Measurements from ENCODE around the gene SCAF1. TPM values are rescaled to one million over a fixed set of nuclear protein-coding genes. Genes with fewer than 3 reads are reported as not detected.

Gene SCAF1
- total and polyA plus RNA-seq, 10 donors, result 7.5 to 66.2 (median 33.8) TPM

GRCh38 chr19:49692147-49692506 is 50.1 kb downstream of the SCAF1 start:
- 76 to 84% (median 81%) methylated on average over 15 to 16 of the region's 16 CpGs for WGBS, 5 donors
- H3K27ac ChIP-seq, result no peak overlapping the region
- no peaks in the 10 kb centered on the region for H3K9me3 ChIP-seq
- intact Hi-C loops (cut with DNase I; ENCODE audit: low total_unique reads), result no loop called here
- DNase-seq, result no peak
- peaks cover 0 to 41% (median 16%) of the 10 kb centered on the region in 7 donors for H3K27me3 ChIP-seq (replicated peaks in 1 of 7)
- H3K4me1 ChIP-seq, result peaks cover 19 to 53% (median 39%) of the 10 kb centered on the region in 6 donors
- peaks cover 0 to 20% (median 7%) of the 10 kb centered on the region in 6 donors for H3K36me3 ChIP-seq
- H3K4me3 ChIP-seq, result peak overlapping the region in 1 of 8 donors; percentile 72
- no peak for TF ChIP-seq CTCF (IDR thresholded peaks at IDR 0.05 in 8 of 11, conservative IDR thresholded peaks at IDR 0.05 in 3 of 11)
- TF ChIP-seq POLR2A (IDR thresholded peaks at IDR 0.05), result no peak
- no peak for TF ChIP-seq POLR2AphosphoS5 (IDR thresholded peaks at IDR 0.05)

DNA sequence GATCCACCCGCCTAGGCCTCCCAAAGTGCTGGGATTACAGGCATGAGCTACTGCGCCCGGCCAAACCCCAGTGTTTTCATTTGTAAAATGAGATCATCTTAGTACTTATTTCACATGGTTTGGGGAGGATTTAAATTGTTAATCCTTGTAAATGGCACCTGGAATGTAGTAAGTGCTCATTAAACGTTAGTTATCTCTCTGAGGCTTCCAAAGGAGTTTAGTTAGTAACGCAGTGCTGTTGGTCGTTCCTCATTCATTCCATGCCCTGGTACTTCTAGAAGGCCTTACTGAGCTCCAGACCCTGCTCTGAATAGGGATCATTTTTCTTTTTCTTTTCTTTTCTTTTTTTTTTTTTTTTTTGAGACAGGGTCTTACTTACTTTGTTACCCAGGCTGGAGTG is 54.1 kb downstream of the SCAF1 start:
- intact Hi-C loops (cut with DNase I; ENCODE audit: low total_unique reads), result no loop called here
- H3K4me3 ChIP-seq, result no peak overlapping the region
- TF ChIP-seq CTCF (IDR thresholded peaks at IDR 0.05 in 8 of 11, conservative IDR thresholded peaks at IDR 0.05 in 3 of 11) (no peak), POLR2A (IDR thresholded peaks at IDR 0.05) (no peak), POLR2AphosphoS5 (IDR thresholded peaks at IDR 0.05) (no peak)
- H3K9me3 ChIP-seq, result no peaks in the 10 kb centered on the region
- peaks cover 0 to 25% (median 3%) of the 10 kb centered on the region in 7 donors for H3K27me3 ChIP-seq (replicated peaks in 1 of 7)
- DNase-seq, result no peak
- peaks cover 6 to 13% (median 6%) of the 10 kb centered on the region in 6 donors for H3K4me1 ChIP-seq
- 84 to 93% (median 86%) methylated on average over 6 of the region's 6 CpGs for WGBS, 5 donors
- H3K36me3 ChIP-seq, result no peaks in the 10 kb centered on the region
- H3K27ac ChIP-seq, result no peak overlapping the region

- WGBS, 5 donors, result 90 to 97% (median 91%) methylated on average over 7 of the region's 7 CpGs
- peaks cover 0 to 22% (median 0%) of the 10 kb centered on the region in 7 donors for H3K27me3 ChIP-seq (replicated peaks in 1 of 7)
- DNase-seq, result no peak
- TF ChIP-seq POLR2AphosphoS5 (IDR thresholded peaks at IDR 0.05) (no peak), CTCF (IDR thresholded peaks at IDR 0.05 in 8 of 11, conservative IDR thresholded peaks at IDR 0.05 in 3 of 11) (no peak), POLR2A (IDR thresholded peaks at IDR 0.05) (no peak)
- peaks cover 0 to 6% (median 0%) of the 10 kb centered on the region in 6 donors for H3K4me1 ChIP-seq
- H3K36me3 ChIP-seq, result no peaks in the 10 kb centered on the region
- H3K9me3 ChIP-seq, result no peaks in the 10 kb centered on the region
- H3K4me3 ChIP-seq, result no peak overlapping the region
- intact Hi-C loops (cut with DNase I; ENCODE audit: low total_unique reads), result no loop called here
- no peak overlapping the region for H3K27ac ChIP-seq
Observed at GRCh38 chr19:49696865-49697264, 54.9 kb downstream of the SCAF1 start.

DNA sequence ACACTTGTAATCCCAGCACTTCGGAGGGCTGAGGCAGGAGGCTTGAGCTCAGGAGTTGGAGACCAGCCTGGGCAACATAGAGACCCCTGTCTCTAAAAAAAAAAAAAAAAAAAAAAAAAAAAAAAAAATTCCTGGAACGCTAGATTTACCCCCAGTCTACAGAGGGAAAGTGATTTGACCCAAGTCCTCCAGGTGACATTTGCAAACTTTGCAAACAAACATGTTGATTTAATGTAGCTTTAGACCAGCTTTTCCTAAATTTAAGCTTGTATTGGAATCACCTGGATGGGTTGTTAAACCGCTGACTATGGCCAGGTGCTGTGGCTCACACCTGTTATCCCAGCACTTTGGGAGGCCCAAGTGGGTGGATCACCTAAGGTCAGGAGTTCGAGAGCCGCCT is 57.4 kb downstream of the SCAF1 start:
- intact Hi-C loops (cut with DNase I; ENCODE audit: low total_unique reads), result no loop called here
- H3K36me3 ChIP-seq, result no peaks in the 10 kb centered on the region
- H3K27me3 ChIP-seq (replicated peaks in 1 of 7), result peaks cover 0 to 17% (median 0%) of the 10 kb centered on the region in 7 donors
- 81 to 94% (median 93%) methylated on average over 4 to 5 of the region's 5 CpGs for WGBS, 5 donors
- H3K4me3 ChIP-seq, result no peak overlapping the region
- no peaks in the 10 kb centered on the region for H3K4me1 ChIP-seq
- DNase-seq, result no peak
- TF ChIP-seq POLR2AphosphoS5 (IDR thresholded peaks at IDR 0.05) (no peak), CTCF (IDR thresholded peaks at IDR 0.05 in 8 of 11, conservative IDR thresholded peaks at IDR 0.05 in 3 of 11) (no peak), POLR2A (IDR thresholded peaks at IDR 0.05) (no peak)
- no peak overlapping the region for H3K27ac ChIP-seq
- no peaks in the 10 kb centered on the region for H3K9me3 ChIP-seq
